Activated T-helper 1 cell treated with anti-CD3 and anti-CD28 coated beads, Interleukin-12 subunit alpha, Interleukin-12 subunit beta, Interleukin-2, Interleukin-4 antibody, amounts not matched to agents 30 ng/mL and 10 ng/mL and 1 ng/mL, durations not matched to agents 14 hours and 24 hours and 36 hours (primary cell): ENCODE data around the gene CYYR1. TPM values are rescaled to one million over a fixed set of nuclear protein-coding genes. Genes with fewer than 3 reads are reported as not detected.
"Not testable (repeated sequence)": the region's sequence is repeated elsewhere in the genome, so short reads cannot be mapped to it uniquely, and the experiment has no call there.

Experiments used
- DNase-seq: peaks from one replicate; pipeline ENCODE4 v3.0.0; 2021; ENCODE audit warnings: low spot score
- H3K27ac Mint-ChIP-seq: one replicate; pipeline ENCODE4 v1.8.0; 2021; ENCODE audit warnings: mild to moderate bottlenecking, mixed read lengths
- H3K27me3 Mint-ChIP-seq: one replicate; pipeline ENCODE4 v1.8.0; 2022; ENCODE audit warnings: mild to moderate bottlenecking, moderate library complexity, mixed read lengths; ENCODE audit not compliant: insufficient read depth
- H3K36me3 Mint-ChIP-seq: one replicate; pipeline ENCODE4 v1.8.0; 2021; ENCODE audit warnings: low read depth, mixed read lengths
- H3K4me1 Mint-ChIP-seq: one replicate; pipeline ENCODE4 v1.8.0; 2021; ENCODE audit warnings: low read depth, mixed read lengths
- H3K4me3 Mint-ChIP-seq: one replicate; pipeline ENCODE4 v1.8.0; 2021; ENCODE audit warnings: mild to moderate bottlenecking, moderate library complexity, mixed read lengths
- H3K9me3 Mint-ChIP-seq: one replicate; pipeline ENCODE4 v1.8.0; 2021; ENCODE audit warnings: mixed read lengths
- intact Hi-C: fragments of 100-400 bp; cut with micrococcal nuclease; formaldehyde crosslinking; loops from one replicate; pipeline ENCODE4 v1.15.1; 2024
- total RNA-seq: library from RNA; stranded (reverse); gene quantifications from 2 replicates; pipeline ENCODE4 v1.2.3, GENCODE V29; 2022

The CYYR1 gene
- total RNA-seq, 1 donor from 2014 or later: not detected

GRCh38 chr21:26465916-26466315, 107.2 kb downstream of the CYYR1 start:
- Mint-ChIP-seq H3K4me1 (no peaks in the 10 kb centered on the region), H3K27ac (no peak overlapping the region), H3K9me3 (peaks cover 5% of the 10 kb centered on the region), H3K4me3 (no peak overlapping the region), H3K36me3 (no peaks in the 10 kb centered on the region), H3K27me3 (no peaks in the 10 kb centered on the region)
- DNase-seq: no peak
- intact Hi-C loops: no loop called here

DNA sequence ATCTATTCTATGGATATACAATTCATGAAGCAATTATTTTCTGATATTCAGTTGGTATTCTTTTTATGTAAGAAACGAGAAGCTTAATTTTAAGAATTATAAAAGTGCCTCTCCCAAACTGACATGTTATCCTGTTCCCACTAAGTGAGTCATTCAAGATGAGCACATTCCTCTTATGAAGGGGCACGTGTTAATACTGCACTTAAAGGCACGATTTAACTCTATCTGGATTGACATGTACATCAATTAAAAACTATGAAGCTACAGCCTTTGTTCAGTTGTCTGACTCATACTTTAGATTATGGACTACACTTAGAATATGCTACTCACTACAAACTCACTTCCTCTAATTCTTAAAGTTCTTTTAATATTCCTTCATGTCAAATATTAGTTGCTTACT, 111.6 kb downstream of the CYYR1 start:
- H3K27me3 Mint-ChIP-seq: no peaks in the 10 kb centered on the region
- H3K4me1 Mint-ChIP-seq: no peaks in the 10 kb centered on the region
- intact Hi-C loops: no loop called here
- H3K27ac Mint-ChIP-seq: no peak overlapping the region
- no peaks in the 10 kb centered on the region for H3K36me3 Mint-ChIP-seq
- H3K4me3 Mint-ChIP-seq: no peak overlapping the region
- DNase-seq: no peak
- peaks cover 10% of the 10 kb centered on the region for H3K9me3 Mint-ChIP-seq

DNA sequence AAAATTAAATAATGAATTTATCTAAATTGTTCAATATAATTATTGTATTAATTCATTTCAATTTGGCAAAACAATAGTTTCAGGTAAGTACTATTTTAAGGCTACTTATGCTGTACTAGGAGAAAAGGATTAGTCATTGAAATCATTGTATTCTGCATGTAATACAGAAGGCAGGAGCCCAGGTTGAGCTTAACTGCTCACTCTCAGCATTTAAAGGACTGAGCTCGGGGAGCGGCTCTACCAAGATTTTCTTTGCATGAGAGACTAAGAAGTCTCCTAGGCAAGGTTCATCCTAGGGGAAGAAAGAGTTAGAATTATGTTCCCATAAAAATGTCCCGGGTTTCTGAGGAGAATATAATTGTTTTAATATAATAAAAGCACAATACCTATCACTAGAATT, 112.5 kb downstream of the CYYR1 start:
- Mint-ChIP-seq H3K27me3 (no peaks in the 10 kb centered on the region), H3K36me3 (no peaks in the 10 kb centered on the region), H3K4me3 (no peak overlapping the region), H3K27ac (no peak overlapping the region), H3K4me1 (no peaks in the 10 kb centered on the region), H3K9me3 (peaks cover 10% of the 10 kb centered on the region)
- intact Hi-C loops: no loop called here
- no peak for DNase-seq

DNA sequence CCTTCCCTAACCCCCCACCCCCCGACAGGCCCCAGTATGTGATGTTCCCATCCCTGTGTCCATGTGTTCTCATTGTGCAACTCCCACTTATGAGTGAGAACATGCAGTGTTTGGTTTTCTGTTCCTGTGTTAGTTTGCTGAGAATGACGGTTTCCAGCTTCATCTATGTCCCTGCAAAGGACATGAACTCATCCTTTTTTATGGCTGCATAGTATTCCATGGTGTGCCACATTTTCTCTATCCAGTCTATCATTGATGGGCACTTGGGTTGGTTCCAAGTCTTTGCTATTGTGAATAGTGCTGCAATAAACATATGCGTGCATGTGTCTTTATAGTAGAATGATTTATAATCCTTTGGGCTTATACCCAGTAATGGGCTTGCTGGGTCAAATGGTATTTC, 114.2 kb downstream of the CYYR1 start:
- H3K36me3 Mint-ChIP-seq, intact Hi-C loops, H3K9me3 Mint-ChIP-seq, H3K27ac Mint-ChIP-seq, H3K4me3 Mint-ChIP-seq, DNase-seq, H3K27me3 Mint-ChIP-seq, H3K4me1 Mint-ChIP-seq: not testable (repeated sequence)

- DNase-seq: no peak
- Mint-ChIP-seq H3K27me3 (no peaks in the 10 kb centered on the region), H3K9me3 (peaks cover 10% of the 10 kb centered on the region), H3K4me1 (no peaks in the 10 kb centered on the region), H3K4me3 (no peak overlapping the region), H3K27ac (no peak overlapping the region), H3K36me3 (no peaks in the 10 kb centered on the region)
- intact Hi-C loops: no loop called here
Measured at GRCh38 chr21:26457817-26458216, 115.3 kb downstream of the CYYR1 start.

DNA sequence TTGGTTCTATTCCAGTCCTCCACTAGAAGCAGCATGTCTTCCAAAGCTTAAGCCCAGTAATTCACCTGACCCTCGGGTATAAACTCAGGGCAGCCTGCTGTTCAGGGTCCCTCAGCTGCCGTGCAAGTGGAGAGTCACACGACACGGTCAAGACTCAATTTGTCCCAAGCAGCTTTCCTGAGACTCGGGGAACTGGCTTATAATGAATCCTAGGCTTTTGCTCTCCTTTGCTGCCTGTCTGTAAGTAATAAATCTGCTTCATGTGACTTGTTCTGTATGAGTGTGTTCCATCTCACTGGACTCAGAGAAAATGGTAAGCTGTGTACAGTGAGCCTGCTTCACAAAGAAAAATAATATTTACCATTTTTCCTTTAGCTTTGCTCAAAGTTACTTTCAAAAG, 119.8 kb downstream of the CYYR1 start:
- H3K4me1 Mint-ChIP-seq: no peaks in the 10 kb centered on the region
- DNase-seq: no peak
- intact Hi-C loops: no loop called here
- H3K27ac Mint-ChIP-seq: no peak overlapping the region
- no peaks in the 10 kb centered on the region for H3K27me3 Mint-ChIP-seq
- peaks cover 6% of the 10 kb centered on the region for H3K9me3 Mint-ChIP-seq
- no peak overlapping the region for H3K4me3 Mint-ChIP-seq
- no peaks in the 10 kb centered on the region for H3K36me3 Mint-ChIP-seq

- no peak overlapping the region for H3K4me3 Mint-ChIP-seq
Measured at GRCh38 chr21:26451081-26451740, 121.9 kb downstream of the CYYR1 start.

GRCh38 chr21:26449161-26449560, 123.9 kb downstream of the CYYR1 start:
- DNase-seq: no peak
- Mint-ChIP-seq H3K9me3 (peaks cover 6% of the 10 kb centered on the region), H3K4me3 (no peak overlapping the region), H3K27me3 (no peaks in the 10 kb centered on the region), H3K4me1 (no peaks in the 10 kb centered on the region), H3K27ac (no peak overlapping the region), H3K36me3 (no peaks in the 10 kb centered on the region)
- intact Hi-C loops: no loop called here

More at GRCh38 chr21:26451081-26451740, 121.9 kb downstream of the CYYR1 start:
- H3K27ac Mint-ChIP-seq: no peak overlapping the region
- H3K4me1 Mint-ChIP-seq: no peaks in the 10 kb centered on the region
- DNase-seq: no peak
- no peaks in the 10 kb centered on the region for H3K27me3 Mint-ChIP-seq
- peaks cover 6% of the 10 kb centered on the region for H3K9me3 Mint-ChIP-seq
- no peaks in the 10 kb centered on the region for H3K36me3 Mint-ChIP-seq
- intact Hi-C loops: no loop called here

DNA sequence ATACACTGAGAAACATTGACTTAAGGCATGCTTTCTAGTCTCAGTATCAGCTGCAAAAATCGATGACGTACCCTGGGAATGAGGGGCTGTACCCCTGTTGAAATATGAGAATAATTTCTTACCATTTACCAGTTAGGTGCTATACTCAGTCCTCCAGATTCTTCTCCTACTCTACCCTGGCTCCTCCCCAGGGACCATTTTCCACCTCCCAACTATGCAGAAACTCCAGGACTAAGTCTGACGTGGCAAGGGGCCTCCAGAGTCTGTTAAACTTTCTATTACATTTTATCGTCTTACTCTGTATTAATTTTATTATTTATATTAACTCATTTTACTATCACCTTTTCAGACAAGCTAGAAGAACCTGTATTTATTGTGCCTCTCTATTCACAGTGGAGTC, 124.3 kb downstream of the CYYR1 start:
- intact Hi-C loops: no loop called here
- Mint-ChIP-seq H3K9me3 (peaks cover 6% of the 10 kb centered on the region), H3K4me3 (no peak overlapping the region), H3K4me1 (no peaks in the 10 kb centered on the region), H3K27ac (no peak overlapping the region), H3K27me3 (no peaks in the 10 kb centered on the region), H3K36me3 (no peaks in the 10 kb centered on the region)
- no peak for DNase-seq

DNA sequence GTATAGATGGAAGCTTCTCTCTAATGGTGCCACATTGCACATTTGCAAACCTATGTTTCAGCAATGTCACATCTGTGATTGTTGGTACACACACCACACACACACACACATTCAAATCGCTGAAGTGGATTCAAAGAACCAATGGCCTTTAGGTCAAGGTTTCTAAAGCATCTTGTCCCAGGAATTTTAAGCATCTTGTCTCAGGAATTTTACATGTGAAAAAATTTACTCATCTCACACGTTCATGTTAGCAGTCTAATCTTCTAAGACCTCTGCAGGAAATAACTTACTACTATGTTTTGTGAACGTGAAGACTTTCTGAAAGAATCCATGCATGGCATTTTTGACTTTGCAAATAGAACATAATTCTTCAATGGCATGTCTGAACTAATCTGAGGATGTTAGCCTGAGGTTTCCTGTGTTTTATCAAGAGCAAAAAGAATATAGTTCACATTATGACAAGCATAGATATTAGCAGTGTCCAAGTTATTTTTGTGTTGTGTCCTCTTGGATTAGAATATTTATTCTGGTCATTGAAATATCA, 125.1 kb downstream of the CYYR1 start:
- H3K4me1 Mint-ChIP-seq: no peaks in the 10 kb centered on the region

GRCh38 chr21:26445440-26445839, 127.6 kb downstream of the CYYR1 start:
- Mint-ChIP-seq H3K36me3 (no peaks in the 10 kb centered on the region), H3K4me1 (no peaks in the 10 kb centered on the region), H3K27ac (no peak overlapping the region), H3K9me3 (peaks cover 6% of the 10 kb centered on the region), H3K27me3 (no peaks in the 10 kb centered on the region), H3K4me3 (no peak overlapping the region)
- no peak for DNase-seq
- intact Hi-C loops: no loop called here

More for the DNA sequence above, 125.1 kb downstream of the CYYR1 start:
- intact Hi-C loops: no loop called here
- Mint-ChIP-seq H3K36me3 (no peaks in the 10 kb centered on the region), H3K27me3 (no peaks in the 10 kb centered on the region), H3K4me3 (no peak overlapping the region), H3K9me3 (peaks cover 6% of the 10 kb centered on the region), H3K27ac (no peak overlapping the region)
- no peak for DNase-seq

GRCh38 chr21:26444646-26445045, 128.4 kb downstream of the CYYR1 start:
- intact Hi-C loops: no loop called here
- Mint-ChIP-seq H3K36me3 (no peaks in the 10 kb centered on the region), H3K9me3 (peaks cover 6% of the 10 kb centered on the region), H3K4me3 (no peak overlapping the region), H3K27me3 (no peaks in the 10 kb centered on the region), H3K27ac (no peak overlapping the region), H3K4me1 (no peaks in the 10 kb centered on the region)
- no peak for DNase-seq

DNA sequence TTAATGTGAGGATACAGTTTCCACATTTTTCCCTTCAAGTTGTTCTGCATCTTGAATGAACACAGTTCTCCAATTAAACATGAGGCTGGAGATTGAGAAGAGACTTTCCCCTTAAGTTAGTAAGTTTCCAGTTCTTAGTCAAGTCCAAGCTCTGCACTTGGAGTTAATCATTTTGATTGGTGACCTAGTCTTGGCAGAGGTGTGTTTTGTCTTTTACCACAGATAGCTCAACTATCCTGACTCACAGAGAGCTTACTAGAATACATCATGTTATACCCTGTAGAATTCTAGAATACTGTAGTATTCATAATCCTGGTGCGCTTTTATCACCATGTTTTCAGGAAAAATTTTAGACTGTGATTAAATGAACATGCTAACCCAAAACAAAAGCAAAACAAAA, 129.2 kb downstream of the CYYR1 start:
- H3K27ac Mint-ChIP-seq: no peak overlapping the region
- intact Hi-C loops: no loop called here
- DNase-seq: no peak
- no peaks in the 10 kb centered on the region for H3K36me3 Mint-ChIP-seq
- H3K4me1 Mint-ChIP-seq: no peaks in the 10 kb centered on the region
- peaks cover 3% of the 10 kb centered on the region for H3K9me3 Mint-ChIP-seq
- H3K27me3 Mint-ChIP-seq: no peaks in the 10 kb centered on the region
- H3K4me3 Mint-ChIP-seq: no peak overlapping the region

DNA sequence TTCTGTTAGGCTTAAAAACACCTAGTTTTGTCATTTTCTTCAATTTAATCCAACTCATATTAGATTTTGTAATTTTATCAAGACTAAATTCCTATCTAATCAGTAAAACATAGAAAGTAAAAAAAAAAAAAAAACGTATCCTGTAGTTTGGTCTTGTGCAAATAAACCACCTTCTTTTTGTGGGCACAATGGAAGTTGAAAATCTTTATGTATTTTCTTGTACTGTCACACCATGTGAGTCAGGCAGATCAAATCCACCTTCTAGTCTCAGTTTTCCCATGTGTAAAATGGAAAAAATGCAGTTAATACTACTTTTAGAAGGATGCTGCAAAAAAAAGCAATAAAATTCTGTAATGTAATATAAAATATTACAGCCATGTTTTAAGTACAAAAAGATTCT, 129.8 kb downstream of the CYYR1 start:
- Mint-ChIP-seq H3K36me3 (no peaks in the 10 kb centered on the region), H3K4me3 (no peak overlapping the region), H3K4me1 (no peaks in the 10 kb centered on the region), H3K9me3 (no peaks in the 10 kb centered on the region), H3K27ac (no peak overlapping the region), H3K27me3 (no peaks in the 10 kb centered on the region)
- intact Hi-C loops: no loop called here
- DNase-seq: no peak
